Activated naive CD8-positive, alpha-beta T cell treated with anti-CD3 and anti-CD28 coated beads, Interleukin-2, amount 50 U/mL, for 16 hours (primary cell): ENCODE data around the gene DARS1.
"Not testable (repeated sequence)": the region's sequence is repeated elsewhere in the genome, so short reads cannot be mapped to it uniquely, and the experiment has no call there.

ENCODE experiments used
- DNase-seq: peaks from one replicate; pipeline ENCODE4 v3.0.0-alpha.2; 2020; ENCODE audit warnings: low read depth, low spot score

The DARS1 gene

DNA sequence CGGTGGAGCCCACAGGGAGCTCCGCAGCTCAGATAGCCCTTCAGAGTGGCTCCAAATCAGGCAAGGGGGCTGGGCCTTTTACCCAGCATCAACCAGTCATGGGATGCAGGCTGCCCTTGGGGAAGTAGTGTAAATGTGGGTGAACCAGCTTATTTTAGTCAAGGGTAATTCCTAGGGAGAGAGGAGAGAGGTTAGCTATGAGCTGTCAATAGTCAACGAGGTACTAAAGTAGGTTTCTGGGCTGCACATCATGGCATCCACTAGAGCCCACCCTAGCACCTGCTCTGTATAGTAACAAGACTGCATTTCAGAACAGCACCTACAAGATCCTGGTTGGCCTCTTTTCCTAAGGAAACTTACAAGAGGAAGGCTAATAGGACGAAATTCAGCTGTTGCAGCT, 99.7 kb downstream of the DARS1 start:
- no peak for DNase-seq

DNA sequence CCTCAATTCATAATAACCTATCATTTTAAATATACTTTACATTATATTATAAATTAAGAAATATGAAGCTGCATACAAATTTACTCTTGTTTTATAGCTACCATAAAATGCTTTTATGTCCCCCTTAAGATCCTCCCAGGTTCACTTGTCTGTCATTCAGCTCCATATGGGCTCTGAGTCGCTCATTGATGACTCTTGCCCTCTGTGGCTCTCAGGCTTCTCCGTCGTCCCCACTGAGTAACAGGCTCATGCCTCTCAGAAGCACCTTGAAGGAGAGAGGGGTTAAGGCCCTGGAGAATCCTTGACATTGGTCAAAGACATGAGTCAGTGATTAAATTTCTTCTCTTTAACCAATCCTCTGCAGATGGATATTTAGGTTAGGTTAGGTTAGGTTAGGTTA, 103.0 kb downstream of the DARS1 start:
- no peak for DNase-seq

DNA sequence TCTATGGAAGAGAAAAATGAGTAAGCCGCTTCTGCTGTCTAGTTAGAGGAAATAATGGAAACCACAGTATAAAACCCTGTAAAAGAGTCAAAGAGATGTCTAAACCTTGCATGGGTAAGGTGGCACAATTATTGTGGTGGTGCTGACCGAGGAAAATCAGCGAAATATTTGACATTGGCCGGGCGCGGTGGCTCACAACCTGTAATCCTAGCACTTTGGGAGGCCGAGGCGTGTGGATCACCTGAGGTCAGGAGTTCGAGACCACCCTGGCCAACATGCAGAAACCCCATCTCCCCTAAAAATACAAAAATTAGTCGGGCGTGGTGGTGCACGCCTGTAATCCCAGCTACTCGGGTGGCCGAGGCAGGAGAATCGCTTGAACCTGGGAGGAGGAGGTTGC, 108.7 kb downstream of the DARS1 start:
- DNase-seq = not testable (repeated sequence)

- peak; percentile 97 for DNase-seq
These were observed 109.2 kb downstream of the DARS1 start, which contains the start of gene MCM6 for GRCh38 chr2:135876066-135876711. MCM6 (minus strand) TSS chr2:135876443; CDS start chr2:135876365, 78 bp downstream.

- DNase-seq = peak; percentile 58
These were observed 109.8 kb downstream of the DARS1 start for GRCh38 chr2:135875491-135876065.

DNA sequence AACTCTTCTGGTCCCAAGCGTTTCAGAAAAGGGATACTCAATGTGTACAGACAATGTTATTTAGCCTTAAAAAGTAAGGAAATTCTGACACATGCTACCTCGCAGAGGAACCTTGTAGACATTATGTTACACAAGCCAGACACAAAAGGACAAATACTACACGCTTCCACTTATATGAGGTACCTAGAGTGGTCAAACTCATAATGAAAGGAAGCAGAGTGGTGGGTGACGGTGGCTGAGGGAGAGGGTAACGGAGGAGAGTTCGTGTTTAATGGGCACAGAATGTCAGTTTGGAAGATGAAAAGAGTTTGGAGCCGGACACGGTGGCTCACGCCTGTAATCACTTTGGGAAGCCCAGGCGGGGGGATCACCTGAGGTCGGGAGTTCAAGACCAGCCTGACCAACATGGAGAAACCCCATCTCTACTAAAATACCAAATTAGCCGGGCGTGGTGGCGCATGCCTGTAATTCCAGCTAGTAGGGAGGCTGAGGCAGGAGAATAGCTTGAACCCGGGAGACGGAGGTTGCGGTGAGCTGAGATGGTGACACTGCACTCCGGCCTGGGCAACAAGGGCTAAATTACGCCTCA, 110.6 kb downstream of the DARS1 start:
- no peak for DNase-seq

DNA sequence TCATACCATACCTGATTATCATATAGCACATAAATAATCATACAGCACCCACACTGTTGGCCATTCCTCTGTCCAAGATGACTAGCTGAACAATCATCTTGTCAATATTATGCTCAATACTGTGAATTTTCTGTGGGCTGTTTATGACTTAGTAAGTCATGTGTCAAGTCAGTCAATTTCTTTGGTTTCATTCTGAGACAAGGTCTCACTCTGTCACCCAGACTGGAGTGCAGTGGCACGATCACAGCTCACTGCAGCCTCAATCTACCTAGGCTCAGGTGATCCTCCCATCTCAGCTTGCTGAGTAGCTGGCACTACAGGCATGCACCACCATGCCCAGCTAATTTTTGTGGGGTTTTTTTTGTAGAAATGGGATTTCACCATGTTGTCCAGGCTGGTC, 114.9 kb downstream of the DARS1 start:
- no peak for DNase-seq

- no peak for DNase-seq
These were observed 122.2 kb downstream of the DARS1 start for GRCh38 chr2:135863233-135863632.

- DNase-seq = no peak
These were observed 122.7 kb downstream of the DARS1 start for GRCh38 chr2:135862718-135863117.
